Glomerular endothelial cell (primary cell): Measurements from ENCODE around the gene AKR1E2. TPM values are rescaled to one million over a fixed set of nuclear protein-coding genes. Genes with fewer than 3 reads are reported as not detected.
A peak's percentile ranks its signal among the peaks of the same experiment; 100 is the strongest.

Experiments
- DNase-seq: peaks from one replicate; pipeline ENCODE4 v3.0.0-alpha.2; 2011; ENCODE audit warnings: low read depth, low spot score; ENCODE audit errors: extremely low read depth
- total RNA-seq: library from RNA; depleted of rRNA; stranded (reverse); fragments of >200 nt; gene quantifications from 2 replicates; pipeline ENCODE4 v1.2.3, GENCODE V29; 2015

Gene AKR1E2
- 6.9 and 16.3 TPM in 2 replicates for total RNA-seq

GRCh38 chr10:4825868-4826791 is at the start of gene AKR1E2:
Gene AKR1E2, plus strand, starts transcription at chr10:4826207. Its CDS starts 118 bp downstream, at chr10:4826325.
- DNase-seq, result no peak

GRCh38 chr10:4776234-4776638 is 49.8 kb upstream of the AKR1E2 start:
- DNase-seq, result no peak

- no peak for DNase-seq
Observed at GRCh38 chr10:4778761-4779160, 47.2 kb upstream of the AKR1E2 start.

- DNase-seq, result no peak
Observed at GRCh38 chr10:4780091-4780490, 45.9 kb upstream of the AKR1E2 start.

DNA sequence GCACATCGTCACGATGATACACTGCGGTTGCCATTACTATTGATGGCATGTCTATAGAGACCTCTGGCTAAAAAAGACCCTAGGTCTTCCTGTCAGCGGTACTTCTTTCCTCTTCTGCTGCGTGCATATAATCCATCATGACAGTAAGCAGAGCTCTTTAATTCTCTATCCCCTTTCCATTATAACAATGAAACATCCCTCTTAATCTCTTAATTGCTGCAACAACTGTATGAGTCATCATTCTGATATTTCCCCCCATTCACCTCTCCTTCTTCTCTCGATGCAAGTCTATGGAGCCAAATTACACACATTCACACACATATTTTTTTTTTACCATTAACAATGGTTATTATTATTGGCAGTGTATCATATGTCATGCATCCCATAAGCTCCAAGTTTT is 45.2 kb upstream of the AKR1E2 start:
- DNase-seq, result no peak

DNA sequence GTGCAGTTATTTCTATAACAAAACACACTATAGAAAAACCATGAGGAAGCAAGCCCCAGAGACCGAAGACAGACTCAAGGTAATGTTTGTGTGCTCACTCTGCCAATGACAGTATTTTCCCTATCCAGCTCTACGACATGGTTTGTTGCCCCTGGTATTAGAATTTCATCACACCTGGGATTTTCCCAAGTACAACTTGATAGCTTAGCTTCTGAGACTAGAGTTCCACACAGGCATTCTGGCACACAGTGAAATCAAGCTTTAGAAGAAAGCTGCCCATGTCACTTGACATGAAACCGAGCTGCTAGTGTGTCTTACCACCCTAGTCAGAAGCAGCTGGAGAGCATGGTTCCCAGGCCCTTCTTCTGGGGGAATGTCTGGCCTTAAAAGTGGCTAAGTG is 44.1 kb upstream of the AKR1E2 start:
- DNase-seq, result no peak

DNA sequence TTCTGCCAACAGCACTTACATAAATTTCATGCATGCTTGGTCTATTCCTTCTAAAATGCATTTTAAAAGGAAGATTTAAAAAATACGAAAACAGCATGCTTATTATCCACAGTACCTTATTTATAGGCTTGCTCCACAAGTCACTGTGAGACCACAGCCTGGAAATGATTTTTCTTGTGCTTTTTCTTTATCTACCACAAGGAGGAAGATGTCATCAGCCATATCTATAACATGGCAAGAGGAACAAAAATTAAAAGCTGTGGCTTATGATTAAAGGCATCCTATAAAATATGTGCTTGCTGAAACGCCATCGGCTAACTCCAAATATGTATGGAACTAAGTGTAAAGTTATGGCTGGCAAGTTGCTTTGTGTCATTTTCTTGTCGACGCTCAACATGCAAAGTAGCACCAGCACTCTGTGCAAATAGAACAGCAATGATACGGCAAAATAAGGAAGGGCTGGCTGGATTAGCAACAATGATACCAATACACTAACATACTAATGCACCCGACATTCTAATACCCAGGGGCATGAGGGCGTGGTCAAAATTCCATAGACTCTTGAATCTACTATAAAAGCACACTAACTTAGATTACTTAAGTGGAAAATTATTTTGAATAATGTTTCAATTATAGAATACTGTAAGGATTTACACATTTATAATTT is 41.2 kb upstream of the AKR1E2 start:
- DNase-seq, result no peak

- no peak for DNase-seq
Observed at GRCh38 chr10:4786043-4786839, 39.8 kb upstream of the AKR1E2 start.

GRCh38 chr10:4790045-4790444 is 36.0 kb upstream of the AKR1E2 start:
- no peak for DNase-seq

DNA sequence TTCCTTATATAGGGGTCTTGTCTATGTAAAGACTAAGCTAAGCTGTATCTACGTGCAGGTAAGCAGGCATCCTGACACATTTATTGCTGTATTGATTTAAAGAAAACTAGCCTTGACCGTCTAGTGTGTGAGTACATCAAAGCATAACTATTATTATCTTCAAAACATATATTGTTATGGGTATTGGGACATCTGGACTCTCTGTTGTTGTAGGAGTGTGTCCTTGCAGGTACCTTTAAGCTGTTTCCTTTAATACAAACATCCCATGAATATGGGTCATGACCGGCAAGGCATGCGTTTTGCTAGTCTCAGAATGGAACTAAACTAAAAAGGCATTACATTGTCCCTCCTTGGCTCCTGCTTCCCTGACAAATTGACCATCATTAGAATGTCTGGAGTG is 35.1 kb upstream of the AKR1E2 start:
- DNase-seq, result no peak

- no peak for DNase-seq
Observed at GRCh38 chr10:4792381-4792780, 33.6 kb upstream of the AKR1E2 start.

DNA sequence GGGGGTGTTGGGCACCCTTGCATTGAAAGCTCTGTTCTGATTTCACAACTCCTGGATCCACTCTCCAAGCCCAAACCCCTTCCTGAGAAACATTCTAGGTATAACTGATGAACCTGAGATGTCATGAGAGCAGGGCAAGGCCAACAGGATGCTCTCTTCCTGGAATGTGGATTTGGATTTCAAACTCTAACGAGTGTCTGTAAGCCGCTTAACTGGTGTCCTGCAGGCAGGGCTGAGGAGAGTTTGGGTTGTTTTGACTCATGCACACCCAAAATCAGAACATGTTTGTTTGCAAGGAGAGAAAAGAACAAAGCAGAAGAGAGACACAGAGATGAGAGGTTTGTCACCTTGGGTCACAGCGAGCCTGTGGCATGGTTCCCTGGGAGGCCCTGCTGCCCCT is 24.6 kb upstream of the AKR1E2 start:
- DNase-seq, result no peak

DNA sequence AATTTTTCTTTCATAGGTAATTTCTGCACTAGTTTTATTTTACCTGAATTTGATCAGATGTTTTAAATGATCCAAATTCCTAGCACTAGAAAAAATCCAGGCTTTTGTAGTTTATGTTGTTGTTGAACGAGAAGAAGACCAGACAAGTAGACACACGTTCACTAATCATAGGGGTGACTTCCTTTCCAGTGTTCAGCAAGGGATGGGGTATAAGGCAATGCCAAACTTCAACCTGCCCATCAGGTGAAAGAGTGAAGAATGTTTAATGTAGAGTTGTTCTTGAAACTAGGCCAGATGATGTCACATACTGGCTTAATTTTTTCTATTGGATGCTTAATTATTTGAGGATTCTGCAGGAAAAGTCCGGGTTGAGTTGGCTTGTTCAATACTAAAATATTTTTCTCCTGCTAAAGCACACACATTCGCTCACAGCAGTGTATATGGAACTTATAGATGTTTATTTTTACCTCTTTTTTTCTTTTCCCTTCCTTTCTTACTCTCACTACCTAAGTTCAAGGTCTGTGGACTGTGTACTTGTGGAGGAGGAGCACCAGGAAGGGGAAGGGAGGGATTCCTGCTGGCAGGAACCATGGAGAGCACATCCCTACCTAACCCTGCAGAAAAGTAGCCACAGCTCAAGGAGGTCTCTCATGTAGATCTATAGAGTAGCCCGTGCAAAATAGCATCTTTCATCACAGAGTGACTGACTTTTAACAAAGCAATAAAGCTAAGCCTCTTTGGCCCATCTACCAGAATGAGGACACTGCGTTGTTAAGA is 23.1 kb upstream of the AKR1E2 start:
- no peak for DNase-seq

DNA sequence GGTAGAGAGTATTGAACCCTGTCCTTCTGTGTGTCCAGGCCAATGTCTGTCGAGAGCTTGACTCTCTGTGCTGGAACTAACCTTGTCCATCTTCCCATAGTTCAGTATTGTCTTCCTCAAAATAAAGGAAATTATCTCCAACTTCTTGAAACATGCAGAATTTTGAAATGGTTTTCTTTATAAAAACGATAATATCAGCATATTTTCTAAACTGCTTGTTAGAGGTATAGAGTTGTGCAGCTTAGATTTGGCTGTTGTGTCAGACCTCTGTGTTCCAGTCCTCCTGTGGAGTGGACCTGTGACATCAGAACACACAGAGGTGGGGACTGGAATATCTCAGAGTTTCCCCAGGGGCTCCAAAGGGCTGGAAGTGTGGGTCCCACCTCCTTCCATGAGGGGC is 22.2 kb upstream of the AKR1E2 start:
- no peak for DNase-seq

GRCh38 chr10:4804465-4804864 is 21.5 kb upstream of the AKR1E2 start:
- no peak for DNase-seq

GRCh38 chr10:4806534-4806933 is 19.5 kb upstream of the AKR1E2 start:
- no peak for DNase-seq

DNA sequence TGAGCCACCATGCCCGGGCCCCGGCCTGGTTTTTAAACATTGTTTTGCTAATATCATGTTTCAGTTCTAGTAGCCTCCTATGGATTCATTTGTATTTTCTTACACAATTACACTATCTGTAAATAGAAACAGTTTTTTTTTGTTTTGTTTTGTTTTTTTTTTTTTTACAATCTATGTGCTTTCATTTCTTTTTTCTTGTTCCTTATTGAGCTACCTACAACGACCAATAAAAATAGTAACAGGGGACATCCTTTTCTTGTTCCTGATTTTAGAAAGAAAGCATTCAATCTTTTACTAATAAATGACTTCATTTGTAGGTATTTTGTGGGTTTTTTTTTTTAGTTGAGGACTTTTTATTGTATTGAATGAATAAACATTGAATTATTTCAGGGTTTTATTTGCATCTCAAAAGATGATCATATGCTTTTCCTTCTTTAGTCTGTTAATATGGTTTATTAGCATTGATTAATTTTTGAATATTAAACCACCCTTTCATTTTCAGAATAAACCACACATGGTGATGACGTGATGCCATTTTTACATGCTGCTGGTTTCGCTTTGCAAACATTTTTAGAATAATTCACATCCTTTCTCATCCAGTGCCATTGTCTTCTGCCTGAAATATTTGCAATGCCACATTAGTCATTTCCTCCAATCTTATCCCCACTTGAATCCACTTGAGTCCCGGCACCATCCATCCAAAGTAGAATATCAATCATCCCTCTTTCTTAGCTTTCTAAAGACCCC is 18.1 kb upstream of the AKR1E2 start:
- peak; percentile 96 for DNase-seq

- no peak for DNase-seq
Observed at GRCh38 chr10:4809156-4809555, 16.9 kb upstream of the AKR1E2 start.

DNA sequence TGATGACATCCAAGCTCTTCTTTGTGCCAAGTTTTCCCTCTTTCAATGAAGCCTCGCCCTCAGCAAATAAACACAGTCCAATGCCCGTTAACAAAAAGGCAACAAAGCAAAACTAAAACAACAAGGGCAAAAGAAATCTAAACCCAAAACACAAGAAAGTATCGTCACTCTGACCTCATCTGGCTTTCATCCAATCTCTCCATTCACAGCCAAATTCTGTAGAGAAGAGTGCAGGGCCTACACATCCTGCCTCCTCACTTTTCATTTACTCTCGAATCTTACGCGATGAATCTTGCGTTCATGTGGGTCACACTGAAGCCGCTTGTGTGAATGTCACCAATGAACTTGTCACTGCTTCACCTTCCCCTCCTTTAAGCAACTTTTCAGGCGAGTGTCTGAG is 15.9 kb upstream of the AKR1E2 start:
- no peak for DNase-seq

DNA sequence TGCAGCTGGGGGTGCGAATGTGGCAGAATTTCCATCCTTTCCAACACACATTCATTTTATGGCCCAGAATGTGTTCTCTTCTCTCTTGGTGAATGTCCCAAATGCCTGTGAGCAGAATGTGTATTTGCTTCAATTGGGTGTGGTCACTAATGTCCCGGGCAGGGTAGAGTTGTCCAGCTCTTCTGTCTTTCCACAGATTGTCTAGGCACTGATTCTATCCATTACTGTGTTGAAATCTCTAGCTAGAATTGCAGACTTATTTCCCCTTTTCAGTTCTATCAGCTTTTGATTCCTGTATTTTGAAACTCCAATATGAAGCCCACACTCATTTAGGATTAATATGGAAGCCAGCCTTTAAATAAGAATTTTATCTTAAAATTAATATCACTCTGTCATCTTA is 14.0 kb upstream of the AKR1E2 start:
- no peak for DNase-seq
